ENCODE results near the gene LRRC1.

Gene LRRC1

DNA sequence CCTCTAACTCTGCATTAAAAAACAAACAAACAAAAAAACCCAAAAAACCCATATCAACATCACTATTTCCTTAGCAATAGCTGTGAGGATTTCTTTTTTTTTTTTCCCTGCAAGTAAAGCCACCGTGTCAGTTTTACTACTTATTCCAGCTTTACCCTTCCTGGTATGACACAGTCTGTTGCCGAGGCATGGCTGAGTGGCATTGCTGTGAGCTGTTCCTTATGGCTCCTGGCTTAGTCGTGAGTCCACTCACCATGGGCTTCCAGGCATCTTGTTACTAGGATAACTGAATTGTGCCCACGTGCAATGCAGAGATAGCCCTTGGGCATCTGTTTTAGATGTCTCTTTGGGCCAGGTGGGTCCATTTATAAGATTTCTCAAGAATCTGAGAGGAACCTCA is 84.8 kb downstream of the LRRC1 start:
- TF ChIP-seq CTCF (IDR thresholded peaks at IDR 0.05), result no peak

- TF ChIP-seq CTCF (IDR thresholded peaks at IDR 0.05), result no peak
These were observed 92.5 kb downstream of the LRRC1 start for GRCh38 chr6:53887316-53887715.

GRCh38 chr6:53888931-53889330 is 94.1 kb downstream of the LRRC1 start:
- TF ChIP-seq CTCF (IDR thresholded peaks at IDR 0.05), result no peak

DNA sequence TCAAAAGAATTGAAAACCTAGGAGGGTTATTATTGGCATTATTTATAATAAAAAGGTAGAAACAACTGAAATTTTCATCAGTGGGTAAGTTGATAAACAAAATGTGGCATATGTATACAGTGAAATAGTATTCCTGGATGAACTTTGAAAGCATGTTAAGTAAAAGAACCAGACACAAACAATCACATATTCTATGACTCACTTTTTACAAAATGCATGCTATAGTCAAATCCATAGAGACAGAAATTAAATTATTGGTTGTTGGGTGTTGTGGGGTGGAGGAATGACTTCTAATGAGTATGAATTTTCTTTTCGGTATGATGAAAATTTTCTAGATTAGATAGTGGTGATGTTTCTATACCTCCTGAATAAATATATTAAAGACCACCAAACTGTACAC is 94.6 kb downstream of the LRRC1 start:
- TF ChIP-seq CTCF (IDR thresholded peaks at IDR 0.05), result no peak

DNA sequence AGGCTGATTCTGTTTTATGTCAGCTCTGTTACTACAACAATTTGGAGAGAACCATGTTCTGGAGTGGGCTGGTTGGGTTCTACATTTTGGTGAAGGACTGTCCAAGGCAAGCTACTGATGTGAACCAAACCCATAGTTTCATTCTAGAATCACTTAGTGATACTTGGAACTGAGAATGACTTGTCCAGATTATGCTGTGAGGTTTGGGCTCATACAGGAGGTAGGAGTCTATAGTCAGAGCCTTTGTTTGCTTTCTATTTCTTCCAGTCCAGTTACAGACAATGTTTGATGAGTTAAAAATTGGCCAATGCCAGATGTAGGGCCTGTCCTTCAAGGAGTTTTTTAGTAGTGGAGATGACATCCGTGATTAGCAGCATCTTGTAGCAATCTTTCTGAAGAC is 97.9 kb downstream of the LRRC1 start:
- TF ChIP-seq CTCF (IDR thresholded peaks at IDR 0.05), result no peak

GRCh38 chr6:53894091-53894490 is 99.3 kb downstream of the LRRC1 start:
- TF ChIP-seq CTCF (IDR thresholded peaks at IDR 0.05), result no peak

DNA sequence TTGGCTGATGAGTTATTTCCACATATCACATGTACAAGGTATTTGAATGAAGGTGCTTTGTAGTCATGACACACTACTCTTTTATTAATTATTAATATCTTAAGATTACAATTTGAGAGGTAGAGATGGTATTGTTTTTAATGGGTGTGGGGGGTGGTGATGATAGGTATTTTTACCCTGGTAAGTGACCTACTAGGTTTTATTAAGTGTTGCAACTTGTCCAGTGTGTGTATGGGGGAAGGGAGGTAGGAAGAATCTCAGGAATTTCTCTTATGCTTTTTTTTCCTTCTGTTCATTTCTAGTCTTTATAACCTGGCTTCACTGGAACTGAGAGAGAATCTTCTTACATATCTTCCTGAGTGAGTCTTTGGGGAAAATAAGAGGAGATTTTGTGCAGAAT is 101.4 kb downstream of the LRRC1 start:
- no peak for TF ChIP-seq CTCF (IDR thresholded peaks at IDR 0.05)

DNA sequence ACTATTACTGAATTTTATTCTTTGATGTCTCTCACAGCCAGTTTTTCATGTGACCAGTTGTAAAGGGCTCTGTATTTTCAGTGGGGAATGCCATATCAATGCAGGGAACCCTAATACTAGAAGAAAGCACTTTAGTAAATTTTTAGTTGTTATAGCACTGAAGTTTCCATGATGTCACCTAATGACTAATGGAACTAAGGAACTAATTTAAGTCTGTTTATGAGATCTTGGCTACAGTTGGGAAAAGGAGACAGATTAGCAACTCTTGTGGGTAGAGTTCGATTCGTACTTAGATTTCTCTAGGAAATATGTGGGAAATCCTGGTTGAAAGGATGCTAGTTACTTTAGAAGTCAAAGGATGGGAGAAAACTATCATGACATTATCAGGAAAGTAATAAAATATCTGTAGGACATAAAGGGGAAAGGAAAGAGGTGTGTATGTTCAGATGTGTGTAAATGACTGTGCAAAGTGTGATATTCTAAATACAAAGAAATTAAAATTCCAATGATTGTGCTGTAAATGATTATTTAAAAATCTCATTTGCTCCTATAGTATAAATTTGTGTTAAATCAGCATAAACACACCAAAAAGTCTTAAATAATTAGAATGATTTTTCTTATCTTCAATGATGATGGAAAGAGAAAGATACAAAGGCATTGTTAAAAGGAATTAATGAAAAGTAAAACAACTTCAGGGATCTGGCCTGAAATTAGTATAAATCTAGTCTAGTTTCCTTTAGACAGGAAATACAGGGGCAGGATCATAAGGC is 103.4 kb downstream of the LRRC1 start:
- TF ChIP-seq CTCF (IDR thresholded peaks at IDR 0.05), result no peak
